ENCODE data around the gene AKT2.
"Not testable (repeated sequence)": the region's sequence is repeated elsewhere in the genome, so short reads cannot be mapped to it uniquely, and the experiment has no call there.

The AKT2 gene

GRCh38 chr19:40284501-40285352, at the start of gene AKT2:
TSS of gene AKT2 (minus strand) at chr19:40285345. CDS start at chr19:40265267, 20,078 bp downstream.
- Histone ChIP-seq H3K4me3 (peak within 1 kb of the TSS; percentile 87), H3K9me3 (no peaks in the 10 kb centered on the region), H3K27ac (peak within 1 kb of the TSS; percentile 98), H3K4me2 (peak within 1 kb of the TSS; percentile 99), H3K36me3 (peaks cover 7% of the 10 kb centered on the region; the same call in 1 of the 2 replicates), H4K20me1 (peaks cover 48% of the 10 kb centered on the region), H3K27me3 (no peaks in the 10 kb centered on the region), H3K9ac (peak within 1 kb of the TSS; percentile 97), H3K4me1 (peaks cover 64% of the 10 kb centered on the region)
- TF ChIP-seq Cebpa-rat (IDR thresholded peaks at IDR 0.05), result no peak

DNA sequence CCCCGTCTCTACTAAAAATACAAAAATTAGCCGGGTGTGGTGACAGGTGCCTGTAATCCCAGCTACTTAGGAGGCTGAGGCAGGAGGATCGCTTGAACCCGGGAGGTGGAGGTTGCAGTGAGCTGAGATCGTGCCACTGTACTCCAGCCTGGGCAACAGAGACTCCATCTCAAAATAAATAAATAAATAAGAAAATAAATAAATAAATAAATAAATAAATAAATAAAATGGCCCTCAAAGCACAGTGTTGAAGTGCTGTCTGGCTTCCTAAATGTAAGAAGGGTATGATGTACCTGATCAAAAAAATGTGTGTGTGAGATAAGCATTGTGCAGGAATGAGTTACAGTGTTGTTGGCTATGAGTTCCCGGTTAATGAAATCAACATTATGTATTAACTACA, 47.9 kb upstream of the AKT2 start:
- not testable (repeated sequence) for H3K27ac ChIP-seq, H3K27me3 ChIP-seq, H3K4me1 ChIP-seq, H3K9me3 ChIP-seq, H3K4me2 ChIP-seq, H3K4me3 ChIP-seq, H3K9ac ChIP-seq
- Histone ChIP-seq H3K36me3 (peaks cover 97% of the 10 kb centered on the region), H4K20me1 (peaks cover 13% of the 10 kb centered on the region; the same call in 1 of the 2 replicates)

DNA sequence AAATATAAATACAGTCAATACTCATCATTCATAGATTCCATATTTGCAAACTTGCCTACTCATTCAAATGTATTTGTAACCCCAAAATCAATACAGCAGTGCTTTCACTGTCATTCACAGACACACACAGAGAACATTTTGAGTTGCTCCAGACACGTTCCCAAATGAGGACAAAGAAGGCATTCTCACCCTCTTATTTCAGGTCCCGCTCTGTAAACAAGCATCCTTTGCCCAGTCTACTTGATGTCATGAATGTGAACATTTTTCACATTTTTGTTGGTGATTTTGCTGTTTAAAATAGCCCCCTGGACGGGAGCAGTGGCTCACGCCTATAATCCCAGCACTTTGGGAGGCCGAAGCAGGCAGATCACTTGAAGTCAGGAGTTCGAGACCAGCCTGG, 47.5 kb upstream of the AKT2 start:
- H3K36me3 ChIP-seq, result peaks cover 97% of the 10 kb centered on the region
- H3K4me1 ChIP-seq, result peaks cover 7% of the 10 kb centered on the region
- peaks cover 13% of the 10 kb centered on the region; the same call in 1 of the 2 replicates for H4K20me1 ChIP-seq
- no peak overlapping the region for H3K9ac ChIP-seq
- H3K27me3 ChIP-seq, result no peaks in the 10 kb centered on the region
- no peak overlapping the region for H3K27ac ChIP-seq
- peaks cover 6% of the 10 kb centered on the region for H3K9me3 ChIP-seq
- TF ChIP-seq Cebpa-rat (IDR thresholded peaks at IDR 0.05), result no peak
- no peak overlapping the region for H3K4me2 ChIP-seq
- H3K4me3 ChIP-seq, result no peak overlapping the region

DNA sequence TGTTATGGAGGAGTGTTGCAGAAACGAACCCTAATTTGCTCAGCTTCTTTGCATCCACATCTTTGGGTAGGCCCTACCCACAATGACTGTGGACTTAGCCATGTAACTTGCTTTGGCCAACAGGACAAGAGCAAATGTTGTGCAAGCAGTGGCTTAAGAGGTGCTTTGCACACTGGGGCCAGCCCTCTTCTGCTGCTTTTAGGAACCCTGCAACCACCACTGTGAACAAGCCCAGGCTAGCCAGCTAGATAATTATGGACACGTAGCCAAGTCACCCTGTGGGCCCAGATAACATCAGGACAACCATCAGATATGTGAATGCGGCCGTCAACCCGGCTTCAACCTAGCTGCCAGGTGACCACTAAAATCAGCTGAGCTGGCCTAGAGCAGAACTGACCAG, 45.9 kb upstream of the AKT2 start:
- Histone ChIP-seq H3K36me3 (peaks cover 97% of the 10 kb centered on the region), H3K9ac (no peak overlapping the region), H3K9me3 (peaks cover 5% of the 10 kb centered on the region), H3K4me2 (no peak overlapping the region), H3K4me3 (no peak overlapping the region), H3K27ac (no peak overlapping the region), H3K4me1 (peaks cover 4% of the 10 kb centered on the region; the same call in 1 of the 2 replicates), H3K27me3 (no peaks in the 10 kb centered on the region), H4K20me1 (peaks cover 2% of the 10 kb centered on the region)
- no peak for TF ChIP-seq Cebpa-rat (IDR thresholded peaks at IDR 0.05)

GRCh38 chr19:40326201-40326600, 41.1 kb upstream of the AKT2 start:
- H4K20me1 ChIP-seq, result no peaks in the 10 kb centered on the region; the same call in 1 of the 2 replicates
- H3K36me3 ChIP-seq, result peaks cover 100% of the 10 kb centered on the region
- TF ChIP-seq Cebpa-rat (IDR thresholded peaks at IDR 0.05), result no peak
- no peak overlapping the region for H3K9ac ChIP-seq
- H3K9me3 ChIP-seq, result no peaks in the 10 kb centered on the region
- no peak overlapping the region for H3K27ac ChIP-seq
- no peaks in the 10 kb centered on the region for H3K4me1 ChIP-seq
- H3K4me3 ChIP-seq, result no peak overlapping the region
- H3K27me3 ChIP-seq, result no peaks in the 10 kb centered on the region
- no peak overlapping the region for H3K4me2 ChIP-seq

GRCh38 chr19:40323705-40324104, 38.6 kb upstream of the AKT2 start:
- Histone ChIP-seq H3K9me3 (no peaks in the 10 kb centered on the region), H4K20me1 (no peaks in the 10 kb centered on the region; the same call in 1 of the 2 replicates), H3K36me3 (peaks cover 99% of the 10 kb centered on the region), H3K27ac (no peak overlapping the region), H3K4me3 (no peak overlapping the region), H3K9ac (no peak overlapping the region), H3K4me1 (no peaks in the 10 kb centered on the region), H3K27me3 (no peaks in the 10 kb centered on the region), H3K4me2 (no peak overlapping the region)
- no peak for TF ChIP-seq Cebpa-rat (IDR thresholded peaks at IDR 0.05)

DNA sequence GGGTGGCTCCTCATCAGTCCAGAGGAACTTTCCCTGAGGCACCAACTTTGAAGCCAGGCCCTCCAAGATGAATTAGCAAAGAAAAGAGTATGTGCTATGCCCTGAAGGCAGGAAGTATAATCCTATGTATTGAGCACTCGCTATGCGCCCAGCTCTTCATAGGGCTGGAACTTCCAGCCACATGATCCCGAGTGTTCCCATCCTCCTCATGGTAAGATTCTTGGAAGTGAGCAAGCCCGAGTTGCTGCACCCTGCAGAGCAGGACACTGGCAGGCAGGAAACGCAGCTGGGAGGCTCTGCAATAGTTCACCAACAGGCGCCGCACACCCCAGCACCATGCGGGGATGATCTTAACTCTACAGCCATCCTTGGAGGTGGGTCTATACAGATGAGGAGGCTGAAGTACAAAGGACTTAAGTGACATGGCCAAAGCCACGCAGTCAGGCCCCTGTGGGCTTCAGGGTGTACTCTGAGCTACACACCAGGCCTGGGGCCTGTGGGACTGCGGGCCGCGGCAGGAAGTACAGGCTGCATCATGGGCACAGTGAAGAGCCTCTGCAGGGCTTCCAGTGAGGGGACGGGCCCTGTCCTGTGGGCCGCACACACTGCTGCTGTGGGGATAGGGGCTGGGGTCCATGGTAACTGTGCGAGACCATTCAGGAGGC, 37.9 kb upstream of the AKT2 start:
- Histone ChIP-seq H3K9ac (no peak overlapping the region), H4K20me1 (no peaks in the 10 kb centered on the region; the same call in 1 of the 2 replicates), H3K36me3 (peaks cover 99% of the 10 kb centered on the region), H3K4me3 (no peak overlapping the region), H3K9me3 (no peaks in the 10 kb centered on the region), H3K27ac (no peak overlapping the region), H3K4me1 (no peaks in the 10 kb centered on the region), H3K4me2 (no peak overlapping the region), H3K27me3 (no peaks in the 10 kb centered on the region)
- no peak for TF ChIP-seq Cebpa-rat (IDR thresholded peaks at IDR 0.05)

- no peaks in the 10 kb centered on the region for H3K4me1 ChIP-seq
- H3K36me3 ChIP-seq, result peaks cover 99% of the 10 kb centered on the region
- H3K27me3 ChIP-seq, result no peaks in the 10 kb centered on the region
- H3K9ac ChIP-seq, result no peak overlapping the region
- no peak overlapping the region for H3K27ac ChIP-seq
- no peak overlapping the region for H3K4me3 ChIP-seq
- no peak overlapping the region for H3K4me2 ChIP-seq
- TF ChIP-seq Cebpa-rat (IDR thresholded peaks at IDR 0.05), result no peak
- no peaks in the 10 kb centered on the region; the same call in 1 of the 2 replicates for H4K20me1 ChIP-seq
- H3K9me3 ChIP-seq, result no peaks in the 10 kb centered on the region
Measured at GRCh38 chr19:40322271-40322610, 37.1 kb upstream of the AKT2 start.

- TF ChIP-seq Cebpa-rat (IDR thresholded peaks at IDR 0.05), result no peak
- H3K4me1 ChIP-seq, result no peaks in the 10 kb centered on the region
- no peak overlapping the region for H3K4me2 ChIP-seq
- H3K9me3 ChIP-seq, result no peaks in the 10 kb centered on the region
- H3K4me3 ChIP-seq, result no peak overlapping the region
- no peaks in the 10 kb centered on the region for H3K27me3 ChIP-seq
- no peak overlapping the region for H3K27ac ChIP-seq
- H4K20me1 ChIP-seq, result no peaks in the 10 kb centered on the region; the same call in 1 of the 2 replicates
- H3K9ac ChIP-seq, result no peak overlapping the region
- H3K36me3 ChIP-seq, result peaks cover 99% of the 10 kb centered on the region
Measured at GRCh38 chr19:40321566-40322270, 36.6 kb upstream of the AKT2 start.

All from BLaER1 (cell line).